Fibroblast of lung (primary cell): ENCODE data around the gene HERPUD1. TPM values are rescaled to one million over a fixed set of nuclear protein-coding genes. Genes with fewer than 3 reads are reported as not detected.

Experiments
- DNase-seq, 2 donors: peaks; one replicate each; pipeline versions ENCODE4 v3.0.0 to v3.0.0-alpha.2; 2010; ENCODE audit warnings: low read depth in 2 of 2
- H2AFZ ChIP-seq: 2 replicates; pipeline ENCODE4 v1.5.1; 2012; ENCODE audit warnings: low read length, control low read depth, inconsistent platforms
- H3K27ac ChIP-seq: 2 replicates; pipeline ENCODE4 v1.5.1; 2011; ENCODE audit warnings: low read length, control low read depth; ENCODE audit not compliant: insufficient read depth
- H3K27me3 ChIP-seq: 2 replicates; pipeline ENCODE4 v1.5.1; 2011; ENCODE audit warnings: mild to moderate bottlenecking, low read length; ENCODE audit not compliant: control insufficient read depth, insufficient read depth
- H3K36me3 ChIP-seq: 2 replicates; pipeline ENCODE4 v1.5.1; 2011; ENCODE audit warnings: low read length; ENCODE audit not compliant: control insufficient read depth, insufficient read depth
- H3K4me1 ChIP-seq: 2 replicates; pipeline ENCODE4 v1.5.1; 2011; ENCODE audit warnings: low read length; ENCODE audit not compliant: control insufficient read depth, insufficient read depth; ENCODE audit errors: extremely low read depth
- H3K4me2 ChIP-seq: 2 replicates; pipeline ENCODE4 v1.5.1; 2011; ENCODE audit warnings: low read length, control low read depth; ENCODE audit not compliant: insufficient read depth; ENCODE audit errors: extremely low read depth
- H3K4me3 ChIP-seq, 4 experiments: fragments of 200-600 bp in 1 of 4; sonication (generic) in 1 of 4; replicated peaks in 1 of 4; 2 replicates each; pipeline ENCODE4 v1.5.1; 2011 to 2016; ENCODE audit warnings: low read length in 4 of 4, low read depth in 3 of 4, mild to moderate bottlenecking in 3 of 4, control low read depth in 2 of 4, inconsistent platforms in 1 of 4, mixed read lengths in 1 of 4; ENCODE audit not compliant: insufficient read depth in 1 of 4; ENCODE audit errors: control extremely low read depth in 1 of 4
- H3K79me2 ChIP-seq: 2 replicates; pipeline ENCODE4 v1.5.1; 2012; ENCODE audit warnings: mild to moderate bottlenecking, low read length, inconsistent platforms; ENCODE audit not compliant: control insufficient read depth, insufficient read depth
- H3K9ac ChIP-seq: 2 replicates; pipeline ENCODE4 v1.5.1; 2011; ENCODE audit warnings: mild to moderate bottlenecking, low read length, control low read depth; ENCODE audit not compliant: insufficient read depth
- H3K9me3 ChIP-seq: 2 replicates; pipeline ENCODE4 v1.5.1; 2012; ENCODE audit warnings: low read depth, low read length; ENCODE audit not compliant: control insufficient read depth, insufficient read depth
- H4K20me1 ChIP-seq: 2 replicates; pipeline ENCODE4 v1.5.1; 2011; ENCODE audit warnings: low read length; ENCODE audit not compliant: control insufficient read depth, insufficient read depth; ENCODE audit errors: extremely low read depth
- EZH2 ChIP-seq: IDR thresholded peaks from 2 replicates; pipeline ENCODE4 v1.5.1; 2012; ENCODE audit warnings: low read length, control low read depth, mild to moderate bottlenecking; ENCODE audit errors: missing control alignments
- polyA plus RNA-seq, 2 donors: library from polyadenylated mRNA; depleted of rRNA in 1 of 2; stranded (reverse) in 1 of 2; unstranded in 1 of 2; fragments of >200 nt; gene quantifications; 2 replicates each; pipeline ENCODE4 v1.2.1, GENCODE V29; 2011 to 2012; ENCODE audit warnings: missing spikeins in 1 of 2
- total RNA-seq: library from RNA; depleted of rRNA; stranded (reverse); fragments of >200 nt; gene quantifications from 2 replicates; pipeline ENCODE4 v1.2.1, GENCODE V29; 2014
- TF ChIP-seq, protein P1 (sequence below), 2 donors: IDR thresholded peaks in 1 of 2; conservative IDR thresholded peaks in 1 of 2; 1 replicate in 1 of 2; 2 replicates in 1 of 2; pipeline ENCODE4 v1.5.1; 2011 to 2012; ENCODE audit warnings: low read length in 2 of 2, control low read depth in 1 of 2, inconsistent platforms in 1 of 2, low read depth in 1 of 2, mild to moderate bottlenecking in 1 of 2

HERPUD1 gene
- total and polyA plus RNA-seq, 2 donors (not counting 1 experiment from before 2014, with no cell fraction given), result 117 to 199 TPM

DNA sequence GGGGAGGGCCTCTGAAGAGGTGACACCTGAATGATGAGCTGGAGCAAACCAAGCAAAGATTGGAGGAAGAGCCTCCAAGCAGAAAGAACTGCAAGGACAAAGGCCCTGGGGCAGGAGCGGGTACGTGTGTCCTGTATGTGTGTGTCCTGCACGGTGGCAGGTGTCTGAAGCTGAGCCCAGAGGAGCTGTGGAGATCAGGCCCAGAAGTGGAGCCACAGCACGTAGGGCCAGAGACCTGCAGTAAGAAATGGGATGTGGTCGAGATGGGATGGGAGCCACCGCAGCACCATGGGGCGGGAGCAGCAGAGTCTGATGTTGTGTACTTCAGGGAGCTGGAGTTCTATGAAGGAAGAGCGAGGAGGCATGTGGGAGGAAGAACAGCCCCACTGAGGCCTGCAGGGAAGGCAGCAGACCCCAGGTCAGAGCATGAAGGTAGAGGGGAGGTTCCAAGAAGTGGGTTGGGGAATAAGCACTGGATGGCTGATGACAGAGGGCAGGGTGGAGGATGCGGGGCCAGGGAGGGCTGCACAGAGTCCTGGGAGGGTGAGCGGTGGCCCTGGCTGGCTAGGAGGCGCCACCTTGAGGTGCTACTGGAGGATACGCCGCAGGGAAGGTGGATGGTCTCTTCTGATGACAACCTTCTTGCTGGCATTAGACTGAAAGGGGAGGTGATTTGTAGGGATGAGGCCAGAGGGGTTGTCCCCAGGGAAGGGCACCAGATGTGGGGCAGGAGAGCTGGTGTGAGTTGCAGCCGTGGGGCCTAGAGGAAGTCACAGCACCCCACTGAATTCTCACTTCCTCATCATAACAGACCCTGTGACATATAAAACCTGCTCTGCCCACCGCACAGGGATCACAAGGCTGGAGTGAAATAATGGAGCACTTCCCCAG lies 19.2 kb downstream of the HERPUD1 start:
- H3K27ac ChIP-seq, result no peak overlapping the region
- H3K9me3 ChIP-seq, result no peaks in the 10 kb centered on the region
- H3K9ac ChIP-seq, result no peak overlapping the region
- H3K4me1 ChIP-seq, result no peaks in the 10 kb centered on the region
- H3K79me2 ChIP-seq, result no peaks in the 10 kb centered on the region
- no peak overlapping the region for H3K4me2 ChIP-seq
- TF ChIP-seq, protein P1, sequence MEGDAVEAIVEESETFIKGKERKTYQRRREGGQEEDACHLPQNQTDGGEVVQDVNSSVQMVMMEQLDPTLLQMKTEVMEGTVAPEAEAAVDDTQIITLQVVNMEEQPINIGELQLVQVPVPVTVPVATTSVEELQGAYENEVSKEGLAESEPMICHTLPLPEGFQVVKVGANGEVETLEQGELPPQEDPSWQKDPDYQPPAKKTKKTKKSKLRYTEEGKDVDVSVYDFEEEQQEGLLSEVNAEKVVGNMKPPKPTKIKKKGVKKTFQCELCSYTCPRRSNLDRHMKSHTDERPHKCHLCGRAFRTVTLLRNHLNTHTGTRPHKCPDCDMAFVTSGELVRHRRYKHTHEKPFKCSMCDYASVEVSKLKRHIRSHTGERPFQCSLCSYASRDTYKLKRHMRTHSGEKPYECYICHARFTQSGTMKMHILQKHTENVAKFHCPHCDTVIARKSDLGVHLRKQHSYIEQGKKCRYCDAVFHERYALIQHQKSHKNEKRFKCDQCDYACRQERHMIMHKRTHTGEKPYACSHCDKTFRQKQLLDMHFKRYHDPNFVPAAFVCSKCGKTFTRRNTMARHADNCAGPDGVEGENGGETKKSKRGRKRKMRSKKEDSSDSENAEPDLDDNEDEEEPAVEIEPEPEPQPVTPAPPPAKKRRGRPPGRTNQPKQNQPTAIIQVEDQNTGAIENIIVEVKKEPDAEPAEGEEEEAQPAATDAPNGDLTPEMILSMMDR (conservative IDR thresholded peaks at IDR 0.05 in 1 of 2, IDR thresholded peaks at IDR 0.05 in 1 of 2; ENCODE audit: low read depth in 1 of 2, low read length in 2 of 2), result peak; percentile 54 to 77
- no peak for TF ChIP-seq EZH2
- no peaks in the 10 kb centered on the region for H3K36me3 ChIP-seq
- no peaks in the 10 kb centered on the region for H3K27me3 ChIP-seq
- no peak overlapping the region for H3K4me3 ChIP-seq
- no peaks in the 10 kb centered on the region for H4K20me1 ChIP-seq
- peak in 1 of 2 donors; percentile 32 for DNase-seq
- H2AFZ ChIP-seq, result no peak overlapping the region

DNA sequence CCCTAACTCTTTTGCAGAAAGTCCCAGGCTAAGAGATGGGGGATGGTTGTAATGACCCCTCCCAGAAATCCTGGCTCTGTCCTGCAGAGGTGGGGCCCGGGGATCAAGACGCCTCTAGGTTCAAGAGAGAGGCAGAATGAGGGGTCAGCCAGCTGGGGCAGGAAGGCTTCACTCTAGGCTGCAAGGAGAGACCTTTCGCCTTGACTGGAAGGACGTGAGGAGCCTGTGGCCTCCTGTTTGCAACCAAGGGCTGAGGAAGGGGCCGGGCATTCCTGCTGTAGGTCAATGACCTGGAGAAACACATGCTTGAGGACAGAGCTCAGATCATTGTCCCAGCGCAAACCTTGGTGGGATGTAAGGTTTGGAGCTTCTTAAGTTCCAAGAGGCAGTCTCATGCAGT lies 21.1 kb downstream of the HERPUD1 start:
- no peak overlapping the region for H3K4me2 ChIP-seq
- H3K36me3 ChIP-seq, result no peaks in the 10 kb centered on the region
- no peak overlapping the region for H3K4me3 ChIP-seq
- no peaks in the 10 kb centered on the region for H3K9me3 ChIP-seq
- no peaks in the 10 kb centered on the region for H4K20me1 ChIP-seq
- no peaks in the 10 kb centered on the region for H3K4me1 ChIP-seq
- TF ChIP-seq EZH2, result no peak
- TF ChIP-seq, protein P1 (conservative IDR thresholded peaks at IDR 0.05 in 1 of 2, IDR thresholded peaks at IDR 0.05 in 1 of 2; ENCODE audit: low read depth in 1 of 2, low read length in 2 of 2), result no peak
- no peak overlapping the region for H2AFZ ChIP-seq
- H3K9ac ChIP-seq, result no peak overlapping the region
- no peak overlapping the region for H3K27ac ChIP-seq
- H3K79me2 ChIP-seq, result no peaks in the 10 kb centered on the region
- DNase-seq, result no peak
- H3K27me3 ChIP-seq, result no peaks in the 10 kb centered on the region

DNA sequence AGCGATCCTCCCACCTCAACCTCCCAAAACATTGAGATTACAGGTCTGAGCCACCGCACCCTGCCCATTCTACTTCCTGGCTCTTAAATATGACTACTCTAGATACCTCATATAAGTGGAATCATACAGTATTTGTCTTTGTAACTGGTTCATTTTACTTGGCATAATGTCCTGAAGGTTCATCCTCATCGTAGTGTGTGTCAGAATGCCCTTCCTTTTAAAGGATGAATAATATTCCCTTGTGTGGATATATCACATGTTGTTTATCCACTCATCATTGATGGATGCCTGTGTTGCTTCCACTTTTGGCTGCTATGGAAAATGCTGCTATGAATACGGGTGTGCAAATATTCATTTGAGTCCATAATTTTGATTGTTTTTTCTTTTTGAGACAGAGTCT lies 24.1 kb downstream of the HERPUD1 start:
- Histone ChIP-seq H3K36me3 (no peaks in the 10 kb centered on the region), H3K4me2 (no peak overlapping the region), H3K4me3 (no peak overlapping the region), H2AFZ (no peak overlapping the region), H3K79me2 (no peaks in the 10 kb centered on the region), H3K27ac (no peak overlapping the region), H4K20me1 (no peaks in the 10 kb centered on the region), H3K27me3 (no peaks in the 10 kb centered on the region), H3K9ac (no peak overlapping the region), H3K9me3 (no peaks in the 10 kb centered on the region), H3K4me1 (no peaks in the 10 kb centered on the region)
- TF ChIP-seq, protein P1 (conservative IDR thresholded peaks at IDR 0.05 in 1 of 2, IDR thresholded peaks at IDR 0.05 in 1 of 2; ENCODE audit: low read depth in 1 of 2, low read length in 2 of 2), result no peak
- no peak for TF ChIP-seq EZH2
- DNase-seq, result no peak
